ENCODE measurements around the gene EXTL1.

- TF ChIP-seq CTCF (IDR thresholded peaks at IDR 0.05), result no peak
- no peak for TF ChIP-seq POLR2A (IDR thresholded peaks at IDR 0.05)
These were observed 43.8 kb upstream of the EXTL1 start for GRCh38 chr1:25977801-25978200.

Measured in esophagus squamous epithelium (tissue), 4 donors.